ENCODE measurements around the gene MRPS16.

The MRPS16 gene

GRCh38 chr10:73244866-73245477, 7.5 kb downstream of the MRPS16 start:
- no peak for DNase-seq (ENCODE audit: extremely low read depth in 1 of 2, low read depth in 1 of 2)

DNA sequence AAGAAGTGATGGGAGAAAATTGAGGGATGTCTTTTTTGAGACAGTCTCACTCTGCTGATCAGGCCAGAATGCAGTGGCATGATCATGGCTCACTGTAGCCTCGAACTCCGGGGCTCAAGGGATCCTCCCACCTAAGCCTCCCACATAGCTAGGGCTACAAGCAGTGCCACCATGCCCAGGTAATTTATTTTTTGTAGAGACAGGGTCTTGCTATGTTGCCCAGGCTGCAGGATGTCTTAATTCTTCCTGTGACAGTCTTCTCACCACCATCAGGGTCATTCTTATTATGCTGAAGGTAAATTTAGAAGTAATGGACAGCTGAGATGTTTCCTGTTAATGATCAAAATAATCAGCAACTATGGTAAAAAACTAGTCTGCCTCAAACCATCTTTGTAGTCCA, 12.5 kb downstream of the MRPS16 start:
- DNase-seq (ENCODE audit: extremely low read depth in 1 of 2, low read depth in 1 of 2) = no peak

- no peak for DNase-seq (ENCODE audit: extremely low read depth in 1 of 2, low read depth in 1 of 2)
Measured at GRCh38 chr10:73238990-73239566, 13.4 kb downstream of the MRPS16 start.

GRCh38 chr10:73234695-73235094, 17.7 kb downstream of the MRPS16 start:
- no peak for DNase-seq (ENCODE audit: extremely low read depth in 1 of 2, low read depth in 1 of 2)

DNA sequence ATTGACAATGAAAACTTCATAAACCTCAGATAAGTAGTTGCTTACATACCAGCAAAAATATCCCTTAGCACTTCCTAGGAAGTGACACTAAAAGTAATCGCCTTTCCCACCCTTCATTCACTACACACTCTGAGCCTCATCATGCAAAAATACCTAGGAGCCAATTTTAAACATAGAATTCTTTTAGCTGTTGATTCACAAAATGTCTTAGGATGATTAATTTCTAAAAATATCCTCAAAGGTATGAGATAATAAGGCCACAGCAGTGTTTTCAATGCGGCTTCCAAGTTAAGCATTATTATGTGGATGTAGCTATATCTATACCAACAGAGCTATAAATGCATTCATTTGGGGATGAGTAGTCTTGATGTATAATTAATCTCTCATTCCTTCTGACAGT, 18.6 kb downstream of the MRPS16 start:
- DNase-seq (ENCODE audit: extremely low read depth in 1 of 2, low read depth in 1 of 2) = no peak

DNA sequence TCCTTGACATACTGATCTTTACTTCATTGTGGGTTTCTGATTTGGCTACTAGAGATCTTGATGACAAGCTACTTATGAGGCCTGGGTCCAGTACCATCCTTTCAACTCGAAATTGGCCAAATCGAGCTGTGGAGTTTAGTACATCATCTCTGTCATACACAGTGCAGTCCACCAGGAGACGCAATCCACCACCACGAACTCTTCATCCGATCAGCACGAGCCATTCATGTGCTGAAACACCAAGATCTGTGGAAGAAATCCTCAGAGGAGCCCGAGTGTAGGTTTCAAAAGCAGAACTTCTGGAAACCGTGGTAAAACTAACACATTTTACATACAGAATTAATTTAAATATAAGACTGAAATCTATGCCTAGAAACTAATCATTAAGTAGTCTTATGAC, 19.6 kb downstream of the MRPS16 start:
- DNase-seq (ENCODE audit: extremely low read depth in 1 of 2, low read depth in 1 of 2) = no peak

DNA sequence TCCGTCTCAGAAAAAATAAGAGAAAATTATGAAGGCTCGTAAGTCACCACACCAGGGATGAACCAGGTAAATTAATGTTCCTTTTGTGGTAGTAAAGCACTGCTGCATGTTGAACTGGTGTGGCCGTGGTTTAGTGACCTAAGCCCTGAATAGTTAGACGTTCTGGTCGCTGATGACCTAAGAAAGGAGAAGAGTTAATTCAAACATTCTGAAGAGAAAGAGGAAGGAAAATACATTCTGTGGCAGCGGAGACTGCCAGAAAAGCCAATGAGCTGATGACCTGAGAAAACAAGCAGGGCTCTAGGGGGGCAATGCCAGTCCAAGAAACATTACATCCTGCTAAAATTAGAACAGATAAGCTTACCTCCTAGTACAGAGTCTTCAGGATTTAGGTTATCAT, 22.9 kb downstream of the MRPS16 start:
- no peak for DNase-seq (ENCODE audit: extremely low read depth in 1 of 2, low read depth in 1 of 2)

DNA sequence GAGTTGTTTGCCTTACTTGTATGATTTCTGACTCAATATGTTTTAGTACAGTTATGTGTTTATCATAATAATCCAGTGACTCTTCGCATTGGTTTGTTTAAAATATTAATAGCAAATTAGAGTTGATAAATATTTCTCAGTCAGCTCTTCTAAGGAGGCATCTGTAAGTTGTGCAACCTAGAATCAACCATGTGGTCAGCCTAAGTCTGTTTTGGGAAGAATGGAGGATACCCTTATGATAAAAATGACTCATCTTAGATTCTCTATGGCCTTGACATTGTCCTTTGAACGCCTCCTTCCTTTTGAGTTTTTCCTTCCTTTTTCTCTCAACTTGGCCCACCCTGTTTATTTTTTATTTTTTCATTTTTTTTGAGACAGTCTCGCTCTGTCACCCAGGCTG, 24.2 kb downstream of the MRPS16 start:
- DNase-seq (ENCODE audit: extremely low read depth in 1 of 2, low read depth in 1 of 2) = no peak

DNA sequence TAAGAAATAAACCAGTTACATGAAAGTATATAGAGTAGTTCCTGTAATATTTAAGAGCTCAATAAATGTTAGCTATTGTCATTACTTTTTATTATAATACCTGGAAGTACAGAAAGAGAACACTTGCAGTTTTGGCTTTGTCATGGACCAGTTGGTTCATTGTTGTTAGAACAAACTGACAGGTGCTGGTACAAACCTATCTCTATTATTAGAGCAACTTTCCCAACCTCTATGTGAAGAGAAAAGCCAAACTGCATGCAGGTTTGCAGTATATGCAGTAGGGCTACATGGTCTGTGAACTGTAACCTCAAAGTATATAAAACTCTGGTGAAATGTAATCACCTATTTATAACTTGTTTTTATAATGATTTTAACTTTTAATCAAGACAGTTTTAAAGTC, 25.8 kb downstream of the MRPS16 start:
- DNase-seq (ENCODE audit: extremely low read depth in 1 of 2, low read depth in 1 of 2) = no peak

GRCh38 chr10:73225518-73225917, 26.9 kb downstream of the MRPS16 start:
- no peak for DNase-seq (ENCODE audit: extremely low read depth in 1 of 2, low read depth in 1 of 2)

DNA sequence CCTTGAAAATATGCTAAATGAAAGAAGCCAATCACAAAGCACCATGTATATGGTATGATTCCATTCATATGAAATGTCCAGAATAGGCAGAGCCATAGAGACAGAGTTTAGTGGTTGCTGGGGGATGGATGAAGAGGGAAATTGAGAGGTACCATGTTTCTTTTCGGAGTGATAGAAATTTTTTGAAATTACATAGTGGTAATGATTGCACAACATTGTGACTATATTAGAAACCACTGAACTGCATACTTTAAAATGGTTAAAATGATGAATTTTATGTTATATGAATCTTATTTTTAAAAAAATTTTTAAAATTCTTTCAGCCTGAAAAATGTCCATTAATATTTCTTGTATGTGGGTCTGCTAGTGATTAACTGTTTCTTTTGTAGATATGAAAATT, 31.5 kb downstream of the MRPS16 start:
- no peak for DNase-seq (ENCODE audit: extremely low read depth in 1 of 2, low read depth in 1 of 2)

- DNase-seq (ENCODE audit: extremely low read depth in 1 of 2, low read depth in 1 of 2) = no peak
Measured at GRCh38 chr10:73219384-73219783, 33.1 kb downstream of the MRPS16 start.

DNA sequence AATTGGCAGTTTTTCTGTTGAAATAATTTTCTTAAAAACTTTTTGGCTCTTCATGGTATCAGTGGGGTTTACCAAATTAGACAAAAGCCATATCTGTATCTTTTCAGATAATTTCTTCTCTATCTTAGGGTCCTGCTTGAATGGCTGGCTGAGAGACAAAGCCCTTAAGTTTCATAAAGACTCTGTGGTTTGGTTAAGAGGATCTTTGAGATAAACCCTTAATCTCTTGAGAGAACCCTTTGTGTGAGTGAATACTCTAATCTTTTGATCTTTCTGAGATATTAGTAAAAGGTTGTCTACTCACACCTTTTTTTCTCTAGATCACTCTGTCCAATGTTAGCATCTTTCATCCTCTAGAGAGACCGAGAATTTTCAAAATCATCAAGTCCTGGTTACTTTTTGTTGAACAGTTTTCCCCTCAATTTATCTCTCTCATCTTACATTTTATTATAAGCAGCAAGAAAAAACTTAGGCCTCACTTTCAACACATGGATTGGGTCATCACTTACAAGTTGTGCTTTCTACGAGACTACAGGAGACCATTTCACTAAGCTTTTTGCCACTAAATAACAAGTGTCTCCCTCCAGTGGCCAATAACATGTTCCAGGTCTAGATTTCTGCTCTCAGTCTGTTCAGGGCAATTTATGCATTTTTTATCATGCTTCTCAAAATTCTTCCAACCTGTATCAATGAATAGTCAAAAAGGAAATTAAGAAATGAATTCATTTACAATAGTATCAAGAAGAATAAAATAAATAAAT, 33.8 kb downstream of the MRPS16 start:
- DNase-seq (ENCODE audit: extremely low read depth in 1 of 2, low read depth in 1 of 2) = no peak

DNA sequence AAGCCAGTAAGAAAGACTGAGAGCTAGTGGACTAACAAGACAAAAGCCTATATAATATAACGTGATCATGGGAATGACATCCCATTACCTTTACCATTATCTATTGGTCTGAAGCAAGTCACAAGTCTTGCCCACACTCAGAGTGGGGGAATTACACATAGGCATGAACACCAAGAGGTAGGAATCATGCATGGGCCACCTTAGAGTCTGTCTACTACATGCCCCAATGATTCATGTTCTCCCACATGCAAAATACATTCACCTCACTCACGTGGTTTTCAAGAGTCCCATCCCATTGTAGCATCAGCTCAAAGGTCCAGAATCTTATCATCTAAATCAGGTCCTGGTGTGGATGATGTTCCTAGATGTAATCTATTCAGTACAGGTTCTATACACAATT, 34.8 kb downstream of the MRPS16 start:
- no peak for DNase-seq (ENCODE audit: extremely low read depth in 1 of 2, low read depth in 1 of 2)

DNA sequence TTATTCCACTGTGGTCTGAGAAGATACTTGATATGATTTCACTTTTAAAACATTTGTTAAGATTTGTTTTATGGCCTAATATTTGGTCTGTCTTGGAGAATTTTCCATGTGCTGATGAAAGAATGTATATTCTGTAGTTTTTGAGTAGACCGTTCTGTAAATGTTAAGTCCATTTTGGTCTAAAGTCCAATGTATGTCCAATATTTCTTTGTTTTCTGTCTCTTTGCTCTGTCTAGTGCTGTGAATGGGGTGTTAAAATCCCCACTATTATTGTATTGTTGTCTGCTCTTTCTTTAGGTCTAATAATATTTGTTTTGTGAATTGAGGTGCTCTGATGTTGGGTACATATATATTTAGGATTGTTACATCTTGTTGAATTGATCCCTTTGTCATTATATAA, 36.7 kb downstream of the MRPS16 start:
- no peak for DNase-seq (ENCODE audit: extremely low read depth in 1 of 2, low read depth in 1 of 2)

DNA sequence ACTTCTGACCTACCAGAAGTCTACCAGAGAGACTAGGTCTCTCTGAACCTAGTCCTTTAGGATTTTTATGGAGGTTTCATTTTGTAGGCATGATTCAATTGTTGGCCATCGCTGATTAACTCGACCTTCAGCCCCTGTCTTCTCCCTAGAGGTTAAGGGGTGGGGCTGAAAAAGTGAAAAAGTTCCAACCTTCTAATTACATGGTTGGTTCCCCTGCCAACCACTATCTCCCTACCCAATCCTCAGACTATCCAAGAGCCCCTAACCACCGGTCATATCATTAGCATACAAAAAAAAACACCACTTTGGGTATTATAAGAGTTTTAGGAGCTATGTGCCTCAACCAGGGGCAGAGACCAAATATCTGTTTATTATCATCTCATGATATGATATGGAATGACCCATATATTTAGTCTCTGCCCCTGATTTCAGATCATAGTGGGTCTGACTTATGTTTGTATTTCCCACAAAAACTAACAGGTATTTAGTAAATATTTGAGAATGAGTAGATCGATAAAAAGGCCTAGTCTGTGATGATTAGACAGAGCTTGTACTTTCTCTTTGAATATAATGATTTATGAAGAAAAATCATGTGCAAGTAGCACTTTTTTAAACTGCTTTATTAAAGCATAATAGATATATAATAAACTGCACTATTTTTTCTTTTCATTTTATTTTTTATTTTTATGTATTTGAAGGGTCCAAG, 41.2 kb downstream of the MRPS16 start:
- DNase-seq (ENCODE audit: extremely low read depth in 1 of 2, low read depth in 1 of 2) = no peak

DNA sequence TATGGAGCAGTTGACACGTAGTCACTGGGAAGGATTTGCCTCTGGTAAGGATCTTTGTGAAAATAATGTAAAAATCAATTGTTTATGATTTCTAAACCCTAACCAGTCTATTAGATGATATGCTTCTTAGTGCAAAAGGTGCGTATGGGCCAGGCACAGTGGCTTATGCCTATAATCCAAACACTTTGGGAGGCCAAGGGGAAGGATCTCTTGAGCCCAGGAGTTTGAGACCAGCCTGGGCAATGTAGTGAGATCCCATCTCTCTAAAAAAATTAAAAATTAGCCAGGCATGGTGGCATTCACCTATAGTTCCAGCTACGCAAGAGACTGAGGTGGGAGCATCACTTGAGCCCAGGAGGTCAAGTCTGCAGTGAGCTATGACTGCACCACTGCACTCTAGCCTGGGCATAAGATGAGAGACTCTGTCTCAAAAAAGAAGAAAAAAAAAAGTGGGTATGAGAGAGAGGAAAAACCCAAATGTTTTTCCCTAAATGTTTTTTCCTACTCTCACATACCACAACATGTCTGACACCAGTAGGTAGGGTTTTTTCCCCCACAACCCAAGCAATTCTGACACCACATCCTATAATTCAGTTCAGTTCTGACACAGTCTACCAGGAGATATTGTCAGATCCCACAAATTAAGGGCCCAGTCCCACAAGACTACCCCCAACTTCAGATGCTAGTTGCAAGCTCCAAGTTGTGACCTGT, 41.9 kb downstream of the MRPS16 start:
- no peak for DNase-seq (ENCODE audit: extremely low read depth in 1 of 2, low read depth in 1 of 2)

GRCh38 chr10:73209705-73210104, 42.7 kb downstream of the MRPS16 start:
- DNase-seq (ENCODE audit: extremely low read depth in 1 of 2, low read depth in 1 of 2) = no peak

DNA sequence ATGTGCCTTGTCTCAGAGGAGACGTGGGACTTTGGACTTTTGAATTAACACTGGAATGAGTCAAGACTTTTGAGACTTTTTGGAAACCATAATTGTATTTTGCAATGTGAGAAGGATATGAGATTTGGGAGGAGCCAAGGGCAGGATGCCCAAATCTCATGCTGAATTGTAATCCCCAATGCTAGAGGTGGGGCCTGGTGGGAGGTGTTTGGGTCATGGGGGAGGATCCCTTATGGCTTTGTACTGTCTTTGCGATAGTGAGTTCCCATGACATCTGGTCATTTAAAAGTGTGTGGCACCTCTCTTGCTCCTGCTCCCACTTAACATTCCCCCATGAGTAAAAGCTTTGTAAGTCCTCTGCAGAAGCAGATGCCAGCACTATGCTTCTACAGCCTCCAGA, 44.6 kb downstream of the MRPS16 start:
- DNase-seq (ENCODE audit: extremely low read depth in 1 of 2, low read depth in 1 of 2) = no peak

DNA sequence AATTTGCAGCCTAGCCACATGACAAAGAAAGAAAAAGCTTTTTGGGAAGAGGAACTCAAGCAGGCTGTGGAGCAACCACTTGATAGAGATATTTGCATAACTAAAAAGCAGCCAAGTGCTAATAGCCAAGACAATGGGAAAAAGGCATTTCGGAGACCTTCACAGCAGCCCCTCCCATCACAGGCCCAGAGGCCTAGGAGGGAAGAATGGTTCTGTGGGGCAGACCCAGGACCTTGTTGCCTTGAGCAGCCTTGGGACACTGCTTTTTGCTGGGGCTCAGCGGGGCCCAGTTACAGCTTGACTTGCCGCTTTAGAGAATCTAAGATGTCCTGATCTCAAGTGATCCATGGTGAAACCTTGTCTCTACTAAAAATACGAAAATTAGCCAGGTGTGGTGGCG, 46.1 kb downstream of the MRPS16 start:
- no peak for DNase-seq (ENCODE audit: extremely low read depth in 1 of 2, low read depth in 1 of 2)

- no peak for DNase-seq (ENCODE audit: extremely low read depth in 1 of 2, low read depth in 1 of 2)
Measured at GRCh38 chr10:73205890-73206289, 46.6 kb downstream of the MRPS16 start.
